ENCODE results near the gene WDFY4. TPM values are rescaled to one million over a fixed set of nuclear protein-coding genes. Genes with fewer than 3 reads are reported as not detected.

Gene WDFY4
- total and polyA plus RNA-seq, 2 donors (not counting 3 experiments of a cell fraction or from before 2014, with no cell fraction given), result 10.1 to 10.2 TPM

DNA sequence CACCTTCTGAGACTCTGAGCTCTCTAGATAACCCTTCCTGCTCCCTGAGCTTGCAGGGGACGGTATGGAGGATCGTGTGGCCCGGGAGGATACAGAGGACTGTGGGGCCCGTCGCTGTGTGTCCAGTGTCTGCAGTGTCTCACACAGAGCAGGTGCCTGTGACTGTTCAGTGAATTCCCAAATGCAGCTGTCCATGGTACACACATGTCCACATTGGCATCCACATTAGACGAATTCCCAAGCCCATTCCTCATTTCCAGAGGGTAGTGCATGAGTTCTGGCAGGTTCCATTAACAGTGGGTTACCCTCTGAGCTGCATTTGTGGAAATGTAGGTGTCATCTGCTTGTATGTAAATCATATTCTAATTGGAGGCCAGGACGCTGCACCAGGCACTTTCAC is 39.5 kb downstream of the WDFY4 start:
- DNase-seq (ENCODE audit: low read depth, low spot score) (no peak), FAIRE-seq (no peak)
- no peaks in the 10 kb centered on the region for H3K9me3 ChIP-seq (replicated peaks; ENCODE audit: control insufficient read depth, insufficient read depth, low read length)
- H3K4me2 ChIP-seq (ENCODE audit: insufficient read depth, low read length), result no peak overlapping the region
- TF ChIP-seq EZH2 (IDR thresholded peaks at IDR 0.05; ENCODE audit: borderline replicate concordance, low read depth, low read length, severe bottlenecking) (no peak), POLR2AphosphoS5 (IDR thresholded peaks at IDR 0.05; ENCODE audit: insufficient read depth, low read depth, low read length) (no peak), FOS (IDR thresholded peaks at IDR 0.05; ENCODE audit: borderline replicate concordance, insufficient read depth, low read length) (no peak), JUN (IDR thresholded peaks at IDR 0.05; ENCODE audit: borderline replicate concordance, insufficient read depth, insufficient read length, low read depth) (no peak), POLR2A (IDR thresholded peaks at IDR 0.05; ENCODE audit: low read depth, low read length) (no peak), GATA2 (IDR thresholded peaks at IDR 0.05; ENCODE audit: insufficient read depth, insufficient read length, low read depth, low read length) (no peak), MYC (IDR thresholded peaks at IDR 0.05; ENCODE audit: low read depth, low read length) (no peak)
- TF ChIP-seq, protein P1, sequence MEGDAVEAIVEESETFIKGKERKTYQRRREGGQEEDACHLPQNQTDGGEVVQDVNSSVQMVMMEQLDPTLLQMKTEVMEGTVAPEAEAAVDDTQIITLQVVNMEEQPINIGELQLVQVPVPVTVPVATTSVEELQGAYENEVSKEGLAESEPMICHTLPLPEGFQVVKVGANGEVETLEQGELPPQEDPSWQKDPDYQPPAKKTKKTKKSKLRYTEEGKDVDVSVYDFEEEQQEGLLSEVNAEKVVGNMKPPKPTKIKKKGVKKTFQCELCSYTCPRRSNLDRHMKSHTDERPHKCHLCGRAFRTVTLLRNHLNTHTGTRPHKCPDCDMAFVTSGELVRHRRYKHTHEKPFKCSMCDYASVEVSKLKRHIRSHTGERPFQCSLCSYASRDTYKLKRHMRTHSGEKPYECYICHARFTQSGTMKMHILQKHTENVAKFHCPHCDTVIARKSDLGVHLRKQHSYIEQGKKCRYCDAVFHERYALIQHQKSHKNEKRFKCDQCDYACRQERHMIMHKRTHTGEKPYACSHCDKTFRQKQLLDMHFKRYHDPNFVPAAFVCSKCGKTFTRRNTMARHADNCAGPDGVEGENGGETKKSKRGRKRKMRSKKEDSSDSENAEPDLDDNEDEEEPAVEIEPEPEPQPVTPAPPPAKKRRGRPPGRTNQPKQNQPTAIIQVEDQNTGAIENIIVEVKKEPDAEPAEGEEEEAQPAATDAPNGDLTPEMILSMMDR (IDR thresholded peaks at IDR 0.05; ENCODE audit: extremely low read depth in 1 of 2, insufficient read depth in 1 of 2, low read depth in 1 of 2, low read length in 2 of 2), result no peak
- TF ChIP-seq, protein P2, sequence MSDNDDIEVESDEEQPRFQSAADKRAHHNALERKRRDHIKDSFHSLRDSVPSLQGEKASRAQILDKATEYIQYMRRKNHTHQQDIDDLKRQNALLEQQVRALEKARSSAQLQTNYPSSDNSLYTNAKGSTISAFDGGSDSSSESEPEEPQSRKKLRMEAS (IDR thresholded peaks at IDR 0.05; ENCODE audit: insufficient read depth, insufficient read length), result no peak
- intact Hi-C loops (cut with micrococcal nuclease), result no loop called here
- H3K4me3 ChIP-seq (replicated peaks in 1 of 3; ENCODE audit: insufficient read depth in 1 of 3, low read depth in 1 of 3, low read length in 3 of 3), result no peak overlapping the region
- no TSS peak for BruUV-seq (replicated peaks)
- POLR2A ChIA-PET, result no interaction called here
- no peak overlapping the region for H3K27ac ChIP-seq (ENCODE audit: insufficient read depth, low read depth, low read length)
- no peak overlapping the region for H2AFZ ChIP-seq (ENCODE audit: low read depth, low read length)
- H3K79me2 ChIP-seq (ENCODE audit: control insufficient read depth, insufficient read depth, low read length), result no peaks in the 10 kb centered on the region
- no peaks in the 10 kb centered on the region for H3K36me3 ChIP-seq (ENCODE audit: control insufficient read depth in 2 of 2, extremely low read depth in 1 of 2, insufficient read depth in 2 of 2, low read length in 2 of 2)
- H3K4me1 ChIP-seq (ENCODE audit: control insufficient read depth, extremely low read depth, insufficient read depth, low read length), result no peaks in the 10 kb centered on the region
- CTCF ChIA-PET, result no interaction called here
- H3K27me3 ChIP-seq (ENCODE audit: control insufficient read depth in 2 of 2, insufficient read depth in 2 of 2, low read length in 2 of 2), result no peaks in the 10 kb centered on the region
- dilution Hi-C loops (cut with MboI; ENCODE audit: extremely low pct_ligation_motif_present, low sequenced_read_pairs), result no loop called here
- no peaks in the 10 kb centered on the region for H4K20me1 ChIP-seq (replicated peaks; ENCODE audit: control insufficient read depth, extremely low read depth, insufficient read depth, low read length)
- H3K9me1 ChIP-seq (replicated peaks; ENCODE audit: control insufficient read depth, extremely low read depth, insufficient read depth, low read length), result no peaks in the 10 kb centered on the region
- no peak overlapping the region for H3K9ac ChIP-seq (replicated peaks; ENCODE audit: extremely low read depth, insufficient read depth, low read length)
